A549 treated with CpdA at 1 μM for 4 hours (cell line): ENCODE results near the gene GREM1. TPM values are rescaled to one million over a fixed set of nuclear protein-coding genes. Genes with fewer than 3 reads are reported as not detected.

ENCODE experiments used
- total RNA-seq: library from RNA; stranded (reverse); fragments of 200-300 nt; extraction: Qiagen RNA extraction; gene quantifications from 5 replicates; pipeline ENCODE4 v1.2.3, GENCODE V29; 2022; ENCODE audit warnings: low read depth

Gene GREM1
- total RNA-seq: 6.6 to 19.2 TPM (median 7.8 TPM) in 5 replicates

DNA sequence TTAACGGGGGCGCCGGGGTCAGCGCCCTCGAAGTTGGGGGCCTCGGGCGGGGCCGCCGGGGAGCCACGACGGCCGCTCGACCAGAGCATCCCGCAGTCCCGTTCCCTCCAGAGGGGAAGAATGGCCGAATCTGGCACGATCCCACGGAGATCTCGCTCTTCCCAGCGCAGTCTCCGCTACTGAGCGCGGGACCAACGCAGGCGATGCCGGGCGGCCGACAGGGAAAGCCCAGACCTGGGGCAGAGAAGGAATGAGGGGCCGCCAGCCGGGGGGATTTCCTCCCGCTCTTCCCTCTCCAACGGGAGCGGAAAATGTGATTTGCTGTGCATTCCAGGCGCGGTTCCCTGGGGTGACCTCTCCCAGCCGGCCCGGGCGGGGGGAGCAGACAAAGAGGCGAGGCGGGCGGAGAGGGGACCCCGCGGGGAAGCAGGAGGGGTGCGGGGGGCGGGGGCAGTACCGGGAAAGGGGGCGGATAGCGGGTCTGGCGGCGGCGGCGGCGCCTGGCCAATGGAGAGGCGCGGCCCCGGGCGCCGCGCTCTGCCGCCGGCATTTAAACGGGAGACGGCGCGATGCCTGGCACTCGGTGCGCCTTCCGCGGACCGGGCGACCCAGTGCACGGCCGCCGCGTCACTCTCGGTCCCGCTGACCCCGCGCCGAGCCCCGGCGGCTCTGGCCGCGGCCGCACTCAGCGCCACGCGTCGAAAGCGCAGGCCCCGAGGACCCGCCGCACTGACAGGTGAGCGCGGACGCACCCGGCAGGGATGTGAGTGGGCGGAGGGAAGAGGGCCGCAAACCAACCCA lies at the start of gene GREM1:
Gene GREM1 (plus strand): TSS at position 579 of the 801 bp plus-strand sequence. CDS start 12,687 bp downstream, outside the sequence.

Other genes with a start within 250 kb of the GREM1 start
- 0.96 to 1.4 TPM (median 1.2 TPM) in 5 replicates for gene GOLGA8N, start 124.5 kb upstream of the GREM1 start, total RNA-seq
- 51.9 to 115 TPM (median 77.3 TPM) in 5 replicates for gene ARHGAP11A, start 102.5 kb upstream of the GREM1 start, total RNA-seq
- gene SCG5, start 76.3 kb upstream of the GREM1 start, total RNA-seq: 2.1 to 2.6 TPM (median 2.3 TPM) in 5 replicates